ENCODE data around the gene CADM1.

GRCh38 chr11:115124786-115125185 lies 379.4 kb downstream of the CADM1 start:
- TF ChIP-seq, protein P1, sequence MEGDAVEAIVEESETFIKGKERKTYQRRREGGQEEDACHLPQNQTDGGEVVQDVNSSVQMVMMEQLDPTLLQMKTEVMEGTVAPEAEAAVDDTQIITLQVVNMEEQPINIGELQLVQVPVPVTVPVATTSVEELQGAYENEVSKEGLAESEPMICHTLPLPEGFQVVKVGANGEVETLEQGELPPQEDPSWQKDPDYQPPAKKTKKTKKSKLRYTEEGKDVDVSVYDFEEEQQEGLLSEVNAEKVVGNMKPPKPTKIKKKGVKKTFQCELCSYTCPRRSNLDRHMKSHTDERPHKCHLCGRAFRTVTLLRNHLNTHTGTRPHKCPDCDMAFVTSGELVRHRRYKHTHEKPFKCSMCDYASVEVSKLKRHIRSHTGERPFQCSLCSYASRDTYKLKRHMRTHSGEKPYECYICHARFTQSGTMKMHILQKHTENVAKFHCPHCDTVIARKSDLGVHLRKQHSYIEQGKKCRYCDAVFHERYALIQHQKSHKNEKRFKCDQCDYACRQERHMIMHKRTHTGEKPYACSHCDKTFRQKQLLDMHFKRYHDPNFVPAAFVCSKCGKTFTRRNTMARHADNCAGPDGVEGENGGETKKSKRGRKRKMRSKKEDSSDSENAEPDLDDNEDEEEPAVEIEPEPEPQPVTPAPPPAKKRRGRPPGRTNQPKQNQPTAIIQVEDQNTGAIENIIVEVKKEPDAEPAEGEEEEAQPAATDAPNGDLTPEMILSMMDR (IDR thresholded peaks at IDR 0.05) = no peak
- TF ChIP-seq POLR2A (IDR thresholded peaks at IDR 0.05) = no peak

Measured in heart left ventricle (tissue), 13 donors.